GM18868 (cell line): Measurements from ENCODE around the gene BCL2L13.

Experiments used
- ATAC-seq: cut with Tn5 transposase; IDR thresholded peaks from one replicate; pipeline ENCODE4 v1.9.1; 2021; ENCODE audit warnings: mild to moderate bottlenecking, moderate library complexity; ENCODE audit not compliant: unreplicated experiment

Gene BCL2L13

DNA sequence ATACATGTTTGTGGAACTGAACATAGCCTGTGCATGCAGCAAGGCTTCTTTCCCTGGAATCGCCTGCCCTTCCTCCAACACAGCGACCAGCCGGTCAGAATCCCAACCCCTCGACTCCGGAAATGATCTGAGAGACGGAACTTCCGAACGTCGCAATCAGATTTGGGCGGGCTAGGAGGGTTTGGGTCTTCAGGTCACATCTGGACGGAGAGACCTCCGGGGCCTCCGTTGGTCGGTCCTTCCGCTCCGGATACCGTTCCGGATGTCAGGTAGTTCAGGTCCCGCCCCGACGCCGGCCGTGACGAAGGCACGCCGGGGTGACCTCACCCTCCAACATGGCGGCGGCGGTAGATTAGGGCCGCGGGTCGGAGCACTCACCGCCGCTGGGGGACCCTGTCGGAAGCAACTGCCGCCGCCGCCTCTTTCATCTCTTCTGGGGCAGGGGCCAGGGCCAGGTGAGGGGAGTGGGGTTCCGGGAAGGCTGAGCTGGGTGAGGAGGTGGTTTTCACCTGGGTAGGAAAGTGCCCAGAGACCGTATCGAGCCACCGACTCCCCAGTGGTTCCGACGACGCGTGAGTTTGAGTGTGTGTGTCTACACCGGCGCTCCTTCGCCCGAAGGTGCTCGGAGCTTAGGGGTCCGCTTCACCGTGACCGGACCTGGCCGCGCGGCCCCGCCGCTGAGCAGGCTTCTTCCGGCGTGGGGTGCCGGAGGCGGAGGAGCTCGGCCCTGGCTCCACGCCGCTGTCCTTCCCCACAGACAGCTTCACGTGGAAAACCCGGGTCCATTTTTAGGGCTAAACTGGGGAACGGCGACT is at the start of gene BCL2L13:
Gene BCL2L13, plus strand, starts transcription at position 326 of the 815 bp plus-strand sequence. CDS start 16,955 bp downstream, outside the sequence.
- ATAC-seq = peak; percentile 95

DNA sequence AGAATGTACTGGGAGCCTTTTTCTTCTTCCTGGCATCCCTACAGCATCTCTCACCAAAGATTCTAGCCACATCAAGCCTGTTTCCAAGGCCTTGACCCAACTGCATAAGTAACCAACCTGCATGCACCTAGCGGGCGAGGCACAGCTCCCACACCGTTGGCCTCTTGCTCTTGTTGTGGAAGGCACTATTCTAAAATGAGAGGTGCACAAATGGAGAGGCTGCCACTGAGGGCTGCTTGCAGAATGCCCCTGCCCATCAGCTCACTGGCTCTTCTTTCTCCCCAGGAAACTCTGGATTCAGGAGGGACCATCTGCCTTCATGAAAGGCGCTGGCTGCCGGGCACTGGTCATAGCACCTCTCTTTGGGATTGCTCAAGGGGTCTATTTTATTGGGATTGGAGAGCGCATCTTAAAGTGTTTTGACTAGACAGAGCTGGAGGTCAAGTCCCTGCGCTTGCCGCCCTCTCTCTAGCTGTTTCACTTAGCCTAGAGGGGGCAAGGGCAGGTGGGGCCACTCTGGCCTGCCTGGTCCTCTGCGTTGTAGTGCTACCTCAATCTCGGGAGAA is 48.7 kb upstream of the BCL2L13 start:
- no peak for ATAC-seq

DNA sequence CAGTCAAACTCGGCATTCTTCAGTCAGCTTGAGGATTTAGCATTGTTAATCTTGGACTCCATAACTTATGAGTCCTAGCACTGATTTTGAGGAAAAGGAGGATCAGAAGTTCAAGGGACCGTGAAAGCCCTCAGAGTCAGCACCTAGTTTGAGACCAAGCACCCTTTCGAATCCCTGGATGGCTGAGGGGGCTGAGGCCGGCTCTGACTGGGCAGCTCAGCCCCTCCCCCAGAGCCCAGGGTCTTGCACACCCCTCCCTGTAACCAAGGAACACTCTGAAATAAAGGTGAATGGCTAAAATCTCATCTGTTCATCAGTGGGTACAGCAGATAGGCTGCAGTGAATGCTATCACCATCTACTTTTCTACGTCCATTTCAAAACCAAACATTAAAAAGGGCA is 48.0 kb upstream of the BCL2L13 start:
- no peak for ATAC-seq

DNA sequence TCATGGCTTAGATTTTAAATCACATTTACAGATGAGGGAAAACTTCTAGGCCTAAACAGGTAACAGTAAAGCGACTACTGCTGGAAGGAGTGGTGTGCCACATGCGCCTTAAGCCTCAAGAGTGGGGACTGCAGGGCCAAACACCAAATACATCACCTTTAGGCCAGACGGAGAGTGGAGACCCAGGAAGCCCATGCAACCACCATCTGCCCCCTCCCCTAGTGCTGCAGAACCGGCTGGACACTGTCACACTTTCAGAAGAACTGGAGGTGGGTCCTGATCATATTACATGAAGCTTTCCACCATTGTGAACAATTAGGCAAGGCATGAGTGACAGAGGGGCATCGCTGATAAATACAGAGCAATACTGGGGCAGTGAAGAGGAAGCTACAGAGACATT is 46.4 kb upstream of the BCL2L13 start:
- no peak for ATAC-seq

- no peak for ATAC-seq
Observed at GRCh38 chr22:17596226-17596625, 42.3 kb upstream of the BCL2L13 start.

GRCh38 chr22:17597217-17597616 is 41.3 kb upstream of the BCL2L13 start:
- ATAC-seq = no peak

- no peak for ATAC-seq
Observed at GRCh38 chr22:17598318-17598717, 40.2 kb upstream of the BCL2L13 start.

GRCh38 chr22:17601031-17601430 is 37.5 kb upstream of the BCL2L13 start:
- ATAC-seq = no peak

- ATAC-seq = no peak
Observed at GRCh38 chr22:17603668-17604067, 34.9 kb upstream of the BCL2L13 start.

- no peak for ATAC-seq
Observed at GRCh38 chr22:17606496-17606895, 32.1 kb upstream of the BCL2L13 start.

DNA sequence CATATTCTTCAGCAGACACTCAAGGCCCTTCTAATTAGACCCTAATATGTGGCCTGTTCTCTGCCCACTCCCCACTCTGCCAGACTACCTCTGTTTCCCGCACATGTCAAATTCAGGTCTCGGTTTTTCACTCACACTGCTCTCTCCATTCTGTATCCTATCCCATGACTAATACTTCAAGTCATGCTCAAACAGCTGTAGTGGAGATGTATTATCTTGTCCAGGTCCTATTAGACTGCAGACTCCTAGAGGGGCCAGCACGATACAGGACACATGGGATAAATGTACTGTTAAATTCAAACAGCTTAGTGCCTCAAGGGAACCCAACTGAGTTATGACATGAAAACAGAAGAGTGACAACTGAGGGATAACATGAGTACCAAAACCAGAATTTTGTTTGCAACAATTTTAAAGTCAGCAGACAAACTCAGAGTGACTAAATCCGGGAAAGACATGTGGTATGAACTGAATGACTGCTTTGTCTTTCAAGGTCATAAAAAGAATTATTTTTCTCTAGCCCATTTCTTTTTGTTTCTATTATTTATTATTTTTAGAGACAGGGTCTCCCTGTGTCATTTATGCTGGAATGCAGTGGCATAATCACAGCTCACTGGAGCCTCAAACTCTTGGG is 30.6 kb upstream of the BCL2L13 start:
- ATAC-seq = no peak

DNA sequence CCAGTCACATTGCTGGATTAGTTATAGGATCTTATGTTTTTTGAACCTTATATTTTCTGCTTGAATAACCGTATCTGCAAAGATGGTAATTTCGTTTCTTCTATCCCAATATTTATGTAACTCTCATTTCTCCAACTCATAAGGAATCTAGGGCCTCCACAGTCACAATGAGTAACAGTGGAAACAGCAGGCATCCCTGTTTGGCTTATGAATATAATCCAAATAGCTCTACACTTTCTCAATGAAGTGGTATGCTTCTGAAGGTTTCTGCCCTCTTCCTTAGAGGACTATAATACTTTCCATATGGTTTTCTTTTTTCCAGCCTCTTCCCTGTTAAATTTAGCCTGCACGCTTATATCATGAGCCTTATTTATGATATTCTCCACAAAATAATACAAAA is 26.5 kb upstream of the BCL2L13 start:
- ATAC-seq = no peak

GRCh38 chr22:17613280-17613679 is 25.3 kb upstream of the BCL2L13 start:
- ATAC-seq = no peak

DNA sequence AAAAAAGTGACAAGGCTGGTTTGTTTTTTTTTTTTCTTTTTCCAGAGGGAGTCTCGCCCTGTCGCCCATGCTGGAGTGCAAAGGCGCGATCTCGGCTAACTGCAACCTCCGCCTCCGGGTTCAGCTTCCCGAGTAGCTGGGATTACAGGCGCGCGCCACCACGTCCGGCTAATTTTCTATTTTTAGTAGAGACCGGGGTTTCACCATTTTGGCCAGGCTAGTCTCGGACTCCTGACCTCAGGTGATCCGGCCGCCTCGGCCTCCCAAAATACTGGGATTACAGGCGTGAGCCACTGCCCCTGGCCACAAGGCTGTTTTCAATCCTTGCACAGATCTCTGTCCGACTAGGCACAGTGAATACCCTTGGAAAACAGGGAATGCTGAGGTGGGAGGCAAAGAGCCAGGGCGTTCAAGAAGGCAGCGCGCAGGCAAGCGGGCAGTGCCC is 10.6 kb upstream of the BCL2L13 start:
- no peak for ATAC-seq

- peak; percentile 100 for ATAC-seq
Observed at GRCh38 chr22:17628406-17629172, 10.0 kb upstream of the BCL2L13 start, which contains the start of gene ATP6V1E1. Gene ATP6V1E1 (minus strand): TSS chr22:17628749. CDS start chr22:17628635, 114 bp downstream.

DNA sequence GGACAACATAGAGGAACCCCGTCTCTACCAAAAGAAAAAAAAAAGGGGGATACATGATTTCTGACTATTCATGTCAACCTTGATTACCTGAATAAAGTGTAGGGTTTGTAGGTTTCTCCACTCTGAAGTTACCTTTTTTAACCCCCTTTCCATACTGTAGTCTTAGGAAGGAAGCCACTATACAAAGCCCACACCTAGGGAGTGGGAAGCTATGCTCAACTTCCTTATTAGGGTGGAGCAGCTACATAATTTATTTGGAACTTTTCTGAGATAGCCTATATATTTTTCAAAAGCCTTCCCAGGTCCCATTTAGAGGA is 9.4 kb upstream of the BCL2L13 start:
- ATAC-seq = no peak

GRCh38 chr22:17629641-17630040 is 8.9 kb upstream of the BCL2L13 start:
- ATAC-seq = no peak

DNA sequence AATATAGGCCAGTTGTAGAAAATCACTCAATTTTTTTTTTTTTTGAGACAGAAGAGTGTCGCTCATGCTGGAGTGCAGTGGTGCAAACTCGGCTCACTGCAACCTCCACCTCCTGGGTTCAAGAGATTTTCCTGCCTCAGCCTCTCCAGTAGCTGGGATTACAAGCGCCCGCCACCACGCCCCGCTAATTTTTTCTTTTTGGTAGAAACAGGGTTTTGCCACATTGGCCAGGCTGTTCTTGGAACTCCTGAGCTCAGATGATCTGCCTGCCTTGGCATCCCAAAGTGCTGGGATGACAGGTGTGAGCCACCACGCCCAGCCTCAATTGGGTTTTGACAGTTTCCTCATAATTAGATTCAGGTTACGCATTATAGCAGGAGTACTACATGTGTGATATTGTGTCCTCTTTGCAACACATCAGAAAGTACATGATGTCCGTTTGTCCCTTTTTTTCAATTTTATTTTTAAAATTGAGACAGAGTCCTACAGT is 7.4 kb upstream of the BCL2L13 start:
- ATAC-seq = no peak

- ATAC-seq = no peak
Observed at GRCh38 chr22:17633217-17633997, 5.2 kb upstream of the BCL2L13 start.

- no peak for ATAC-seq
Observed at GRCh38 chr22:17633998-17634323, 4.6 kb upstream of the BCL2L13 start.

GRCh38 chr22:17634696-17635095 is 3.9 kb upstream of the BCL2L13 start:
- no peak for ATAC-seq
